Measurements from ENCODE around the gene PLXDC1.
A peak's percentile ranks its signal among the peaks of the same experiment; 100 is the strongest.

PLXDC1 gene

GRCh38 chr17:39151150-39151942 is at the start of gene PLXDC1:
TSS of gene PLXDC1 (minus strand) at chr17:39151637. CDS start at chr17:39151437, 200 bp downstream.
- peak within 1 kb of the TSS; percentile 98 for H3K4me3 ChIP-seq (ENCODE audit: low read length)
- no peaks in the 10 kb centered on the region for H4K20me1 ChIP-seq (ENCODE audit: control insufficient read depth, insufficient read depth, low read depth, low read length)
- H3K4me1 ChIP-seq (ENCODE audit: control insufficient read depth, low read length): peaks cover 28% of the 10 kb centered on the region
- no peak within 1 kb of the TSS for H3K27ac ChIP-seq (ENCODE audit: low read depth, low read length)
- H3K79me2 ChIP-seq (ENCODE audit: control insufficient read depth, low read length): no peaks in the 10 kb centered on the region
- H3F3A ChIP-seq (ENCODE audit: control insufficient read depth, insufficient read depth): peaks cover 3% of the 10 kb centered on the region; the same call in 1 of the 2 replicates
- H3K4me2 ChIP-seq (ENCODE audit: low read length): peak within 1 kb of the TSS; percentile 89
- H3K9me3 ChIP-seq (ENCODE audit: control insufficient read depth, insufficient read depth, low read length): no peaks in the 10 kb centered on the region
- no peaks in the 10 kb centered on the region for H3K9me2 ChIP-seq (replicated peaks; ENCODE audit: control insufficient read depth, low read length)
- peaks cover 41% of the 10 kb centered on the region for H3K27me3 ChIP-seq (ENCODE audit: control insufficient read depth, low read length)
- TF ChIP-seq EZH2phosphoT487 (IDR thresholded peaks at IDR 0.05; ENCODE audit: borderline replicate concordance, low read length) (peak; percentile 82; the same call in 1 of the 2 replicates), CTCF (IDR thresholded peaks at IDR 0.05; ENCODE audit: low read depth, low read length, poor library complexity, severe bottlenecking) (no peak)
- peaks cover 5% of the 10 kb centered on the region; the same call in 1 of the 2 replicates for H3K36me3 ChIP-seq (ENCODE audit: control insufficient read depth, low read length)

- peaks cover 69% of the 10 kb centered on the region for H3F3A ChIP-seq (ENCODE audit: control insufficient read depth, insufficient read depth)
- H4K20me1 ChIP-seq (ENCODE audit: control insufficient read depth, insufficient read depth, low read depth, low read length): peaks cover 13% of the 10 kb centered on the region
- H3K27ac ChIP-seq (ENCODE audit: low read depth, low read length): peak overlapping the region; percentile 92
- peak overlapping the region; percentile 100 for H3K4me3 ChIP-seq (ENCODE audit: low read length)
- no peaks in the 10 kb centered on the region for H3K9me2 ChIP-seq (replicated peaks; ENCODE audit: control insufficient read depth, low read length)
- H3K4me2 ChIP-seq (ENCODE audit: low read length): peak overlapping the region; percentile 98
- TF ChIP-seq CTCF (IDR thresholded peaks at IDR 0.05; ENCODE audit: low read depth, low read length, poor library complexity, severe bottlenecking) (no peak), EZH2phosphoT487 (IDR thresholded peaks at IDR 0.05; ENCODE audit: borderline replicate concordance, low read length) (no peak)
- H3K36me3 ChIP-seq (ENCODE audit: control insufficient read depth, low read length): peaks cover 57% of the 10 kb centered on the region
- no peaks in the 10 kb centered on the region for H3K27me3 ChIP-seq (ENCODE audit: control insufficient read depth, low read length)
- H3K79me2 ChIP-seq (ENCODE audit: control insufficient read depth, low read length): peaks cover 45% of the 10 kb centered on the region
- H3K4me1 ChIP-seq (ENCODE audit: control insufficient read depth, low read length): peaks cover 67% of the 10 kb centered on the region
- H3K9me3 ChIP-seq (ENCODE audit: control insufficient read depth, insufficient read depth, low read length): no peaks in the 10 kb centered on the region
Observed at GRCh38 chr17:39200957-39201510, 49.6 kb upstream of the PLXDC1 start.

GRCh38 chr17:39200070-39200879 is 48.8 kb upstream of the PLXDC1 start, which contains the start of gene RPL19:
TSS of gene RPL19 (plus strand) at chr17:39200283. CDS start at chr17:39200345, 62 bp downstream.
- H3K9me3 ChIP-seq (ENCODE audit: control insufficient read depth, insufficient read depth, low read length): no peaks in the 10 kb centered on the region
- no peaks in the 10 kb centered on the region for H3K9me2 ChIP-seq (replicated peaks; ENCODE audit: control insufficient read depth, low read length)
- H3K4me3 ChIP-seq (ENCODE audit: low read length): peak within 1 kb of the TSS; percentile 100
- no peaks in the 10 kb centered on the region for H3K27me3 ChIP-seq (ENCODE audit: control insufficient read depth, low read length)
- H4K20me1 ChIP-seq (ENCODE audit: control insufficient read depth, insufficient read depth, low read depth, low read length): peaks cover 13% of the 10 kb centered on the region
- H3F3A ChIP-seq (ENCODE audit: control insufficient read depth, insufficient read depth): peaks cover 64% of the 10 kb centered on the region
- peaks cover 73% of the 10 kb centered on the region for H3K4me1 ChIP-seq (ENCODE audit: control insufficient read depth, low read length)
- peaks cover 64% of the 10 kb centered on the region for H3K36me3 ChIP-seq (ENCODE audit: control insufficient read depth, low read length)
- H3K4me2 ChIP-seq (ENCODE audit: low read length): peak within 1 kb of the TSS; percentile 98
- TF ChIP-seq CTCF (IDR thresholded peaks at IDR 0.05; ENCODE audit: low read depth, low read length, poor library complexity, severe bottlenecking) (no peak), EZH2phosphoT487 (IDR thresholded peaks at IDR 0.05; ENCODE audit: borderline replicate concordance, low read length) (no peak)
- peak within 1 kb of the TSS; percentile 92 for H3K27ac ChIP-seq (ENCODE audit: low read depth, low read length)
- H3K79me2 ChIP-seq (ENCODE audit: control insufficient read depth, low read length): peaks cover 52% of the 10 kb centered on the region
